Astrocyte (in vitro differentiated cells and primary cell): Measurements from ENCODE around the gene ZBTB34. TPM values are rescaled to one million over a fixed set of nuclear protein-coding genes. Genes with fewer than 3 reads are reported as not detected.

ENCODE experiments used
- DNase-seq: peaks from one replicate; pipeline ENCODE4 v3.0.0-alpha.2; 2010; ENCODE audit warnings: low read depth
- FAIRE-seq: peaks from 2 replicates; lab custom pipeline; 2011; peaks lifted over from hg19 to GRCh38; lab: Jason Lieb, UNC
- H2AFZ ChIP-seq: 2 replicates; pipeline ENCODE4 v1.6.0; 2012; ENCODE audit warnings: low read depth, low read length, inconsistent platforms
- H3K27ac ChIP-seq: 2 replicates; pipeline ENCODE4 v1.5.1; 2011; ENCODE audit warnings: low read depth, low read length, inconsistent platforms
- H3K27me3 ChIP-seq: 2 replicates; pipeline ENCODE4 v1.6.0; 2011; ENCODE audit warnings: low read length, inconsistent platforms; ENCODE audit not compliant: insufficient read depth
- H3K36me3 ChIP-seq: 2 replicates; pipeline ENCODE4 v1.5.1; 2011; ENCODE audit warnings: low read length, inconsistent platforms; ENCODE audit not compliant: insufficient read depth
- H3K4me1 ChIP-seq: 2 replicates; pipeline ENCODE4 v1.5.1; 2011; ENCODE audit warnings: low read length, inconsistent platforms; ENCODE audit not compliant: insufficient read depth
- H3K4me2 ChIP-seq: 2 replicates; pipeline ENCODE4 v1.6.0; 2012; ENCODE audit warnings: low read length, inconsistent platforms
- H3K4me3 ChIP-seq: 2 replicates; pipeline ENCODE4 v1.5.1; 2011; ENCODE audit warnings: low read depth, mild to moderate bottlenecking, low read length, inconsistent platforms; ENCODE audit not compliant: insufficient read depth
- H3K79me2 ChIP-seq: 2 replicates; pipeline ENCODE4 v1.6.0; 2012; ENCODE audit warnings: mild to moderate bottlenecking, low read length, inconsistent platforms; ENCODE audit not compliant: insufficient read depth
- H3K9ac ChIP-seq: 2 replicates; pipeline ENCODE4 v1.6.0; 2012; ENCODE audit warnings: mild to moderate bottlenecking, low read length, inconsistent platforms
- H3K9me3 ChIP-seq: 2 replicates; pipeline ENCODE4 v1.5.1; 2012; ENCODE audit warnings: low read depth, mild to moderate bottlenecking, low read length, inconsistent platforms; ENCODE audit not compliant: insufficient read depth
- H4K20me1 ChIP-seq: 2 replicates; pipeline ENCODE4 v1.6.0; 2012; ENCODE audit warnings: low read length, inconsistent platforms; ENCODE audit not compliant: insufficient read depth
- H3K27ac Mint-ChIP-seq: one replicate; pipeline ENCODE4 v1.8.0; 2021; ENCODE audit warnings: mild to moderate bottlenecking, mixed read lengths; ENCODE audit not compliant: unreplicated experiment
- H3K27me3 Mint-ChIP-seq: one replicate; pipeline ENCODE4 v1.8.0; 2021; ENCODE audit warnings: low read depth, mixed read lengths; ENCODE audit not compliant: unreplicated experiment
- H3K36me3 Mint-ChIP-seq: one replicate; pipeline ENCODE4 v1.8.0; 2021; ENCODE audit warnings: low read depth, mixed read lengths; ENCODE audit not compliant: unreplicated experiment
- H3K4me1 Mint-ChIP-seq: one replicate; pipeline ENCODE4 v1.8.0; 2021; ENCODE audit warnings: low read depth, mixed read lengths; ENCODE audit not compliant: unreplicated experiment
- H3K4me3 Mint-ChIP-seq: one replicate; pipeline ENCODE4 v1.8.0; 2021; ENCODE audit warnings: mild to moderate bottlenecking, moderate library complexity, mixed read lengths; ENCODE audit not compliant: unreplicated experiment
- H3K9me3 Mint-ChIP-seq: one replicate; pipeline ENCODE4 v1.8.0; 2021; ENCODE audit warnings: mild to moderate bottlenecking, mixed read lengths; ENCODE audit not compliant: unreplicated experiment
- EZH2 ChIP-seq: IDR thresholded peaks from 2 replicates; pipeline ENCODE4 v1.6.1; 2012; ENCODE audit warnings: mild to moderate bottlenecking, low read length, inconsistent platforms; ENCODE audit not compliant: insufficient read depth
- total RNA-seq: library from RNA; stranded (reverse); gene quantifications from 2 replicates; pipeline ENCODE4 v1.2.1, GENCODE V29; 2021
- TF ChIP-seq, protein P1 (sequence below): IDR thresholded peaks from 2 replicates; pipeline ENCODE4 v1.5.1; 2011; ENCODE audit warnings: low read depth, mild to moderate bottlenecking, inconsistent platforms, low read length, moderate library complexity; ENCODE audit not compliant: insufficient read depth

Gene ZBTB34
- total RNA-seq, 1 donor from 2014 or later = 14.7 TPM

DNA sequence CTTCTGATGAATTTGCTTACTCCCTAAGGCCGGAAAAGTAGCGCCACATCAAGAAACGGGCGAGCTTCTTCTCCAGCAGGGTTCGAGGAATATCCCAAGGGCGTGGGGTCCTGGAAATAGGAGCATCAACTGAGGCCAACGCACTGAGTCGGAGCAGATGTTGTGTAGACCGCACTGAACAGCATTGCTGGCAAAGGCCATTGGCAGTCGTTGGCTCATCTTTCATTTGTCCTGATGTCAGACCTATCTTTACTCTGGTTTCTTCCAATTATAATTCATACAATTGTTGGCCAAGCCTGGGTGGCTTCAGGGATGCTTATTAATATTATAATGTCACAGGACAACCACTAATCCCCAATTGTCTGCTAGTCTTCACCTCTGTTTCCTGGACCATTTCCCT lies 26.5 kb downstream of the ZBTB34 start:
- Histone ChIP-seq H3K79me2 (no peaks in the 10 kb centered on the region), H3K4me2 (no peak overlapping the region), H2AFZ (no peak overlapping the region), H3K36me3 (peaks cover 4% of the 10 kb centered on the region), H3K4me3 (no peak overlapping the region), H3K27ac (no peak overlapping the region), H3K4me1 (no peaks in the 10 kb centered on the region), H3K27me3 (no peaks in the 10 kb centered on the region), H3K9ac (no peak overlapping the region), H3K9me3 (no peaks in the 10 kb centered on the region), H4K20me1 (peaks cover 34% of the 10 kb centered on the region)
- Mint-ChIP-seq H3K27ac (no peak overlapping the region), H3K36me3 (peaks cover 9% of the 10 kb centered on the region), H3K27me3 (peaks cover 2% of the 10 kb centered on the region), H3K9me3 (no peaks in the 10 kb centered on the region), H3K4me3 (no peak overlapping the region), H3K4me1 (no peaks in the 10 kb centered on the region)
- no peak for TF ChIP-seq EZH2
- TF ChIP-seq, protein P1, sequence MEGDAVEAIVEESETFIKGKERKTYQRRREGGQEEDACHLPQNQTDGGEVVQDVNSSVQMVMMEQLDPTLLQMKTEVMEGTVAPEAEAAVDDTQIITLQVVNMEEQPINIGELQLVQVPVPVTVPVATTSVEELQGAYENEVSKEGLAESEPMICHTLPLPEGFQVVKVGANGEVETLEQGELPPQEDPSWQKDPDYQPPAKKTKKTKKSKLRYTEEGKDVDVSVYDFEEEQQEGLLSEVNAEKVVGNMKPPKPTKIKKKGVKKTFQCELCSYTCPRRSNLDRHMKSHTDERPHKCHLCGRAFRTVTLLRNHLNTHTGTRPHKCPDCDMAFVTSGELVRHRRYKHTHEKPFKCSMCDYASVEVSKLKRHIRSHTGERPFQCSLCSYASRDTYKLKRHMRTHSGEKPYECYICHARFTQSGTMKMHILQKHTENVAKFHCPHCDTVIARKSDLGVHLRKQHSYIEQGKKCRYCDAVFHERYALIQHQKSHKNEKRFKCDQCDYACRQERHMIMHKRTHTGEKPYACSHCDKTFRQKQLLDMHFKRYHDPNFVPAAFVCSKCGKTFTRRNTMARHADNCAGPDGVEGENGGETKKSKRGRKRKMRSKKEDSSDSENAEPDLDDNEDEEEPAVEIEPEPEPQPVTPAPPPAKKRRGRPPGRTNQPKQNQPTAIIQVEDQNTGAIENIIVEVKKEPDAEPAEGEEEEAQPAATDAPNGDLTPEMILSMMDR = no peak
- DNase-seq (no peak), FAIRE-seq (no peak)

DNA sequence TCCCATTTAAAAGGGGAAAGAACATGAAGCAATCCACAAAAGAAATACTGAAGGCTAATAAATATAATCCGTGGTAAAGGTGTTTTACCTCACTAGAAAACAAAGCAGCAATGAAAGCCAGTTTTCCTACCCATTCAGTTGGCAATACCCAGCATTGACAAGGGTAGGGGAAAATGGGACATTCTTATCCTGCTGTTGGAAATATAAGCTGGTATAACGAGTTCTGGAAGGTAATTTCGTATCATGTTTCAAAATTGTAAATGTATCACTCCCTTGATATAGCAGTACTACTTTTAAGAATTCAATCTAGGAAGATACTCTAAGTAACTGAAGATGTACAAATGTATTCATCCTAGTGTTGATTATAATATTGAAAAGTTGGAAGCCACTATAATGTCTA lies 31.2 kb downstream of the ZBTB34 start:
- Mint-ChIP-seq H3K36me3 (peaks cover 2% of the 10 kb centered on the region), H3K4me1 (no peaks in the 10 kb centered on the region), H3K4me3 (no peak overlapping the region), H3K27me3 (peaks cover 2% of the 10 kb centered on the region), H3K27ac (no peak overlapping the region), H3K9me3 (no peaks in the 10 kb centered on the region)
- H3K36me3 ChIP-seq = no peaks in the 10 kb centered on the region
- H2AFZ ChIP-seq = no peak overlapping the region
- DNase-seq = no peak
- H3K4me3 ChIP-seq = no peak overlapping the region
- no peaks in the 10 kb centered on the region for H3K27me3 ChIP-seq
- H3K9me3 ChIP-seq = no peaks in the 10 kb centered on the region
- H3K27ac ChIP-seq = no peak overlapping the region
- H3K4me1 ChIP-seq = no peaks in the 10 kb centered on the region
- peaks cover 2% of the 10 kb centered on the region for H4K20me1 ChIP-seq
- no peak overlapping the region for H3K4me2 ChIP-seq
- TF ChIP-seq EZH2 = no peak
- TF ChIP-seq, protein P1 = no peak
- H3K9ac ChIP-seq = no peak overlapping the region
- H3K79me2 ChIP-seq = no peaks in the 10 kb centered on the region
- FAIRE-seq = no peak

DNA sequence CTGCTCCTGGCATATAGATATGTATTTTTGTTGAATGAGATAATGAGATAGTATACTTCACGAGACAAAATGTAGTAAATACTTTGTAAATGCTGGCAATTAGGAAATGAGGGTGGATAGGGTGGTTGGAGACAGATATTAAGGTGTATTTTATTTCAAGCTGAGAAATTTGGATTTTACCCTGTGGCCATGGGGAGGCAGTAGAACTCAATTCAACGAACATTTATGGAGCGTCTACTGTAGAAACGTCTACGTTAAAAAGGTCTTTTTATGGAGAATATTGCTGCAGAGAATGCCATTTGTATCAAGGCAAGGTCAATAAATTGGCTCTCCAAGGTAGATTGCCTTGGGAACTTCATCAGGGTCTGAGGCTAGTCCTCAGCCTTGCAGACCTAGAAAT lies 32.6 kb downstream of the ZBTB34 start:
- H3K9ac ChIP-seq = no peak overlapping the region
- H3K27ac Mint-ChIP-seq = no peak overlapping the region
- H3K36me3 ChIP-seq = no peaks in the 10 kb centered on the region
- DNase-seq (no peak), FAIRE-seq (no peak)
- peaks cover 7% of the 10 kb centered on the region for H3K27me3 Mint-ChIP-seq
- no peak overlapping the region for H3K4me2 ChIP-seq
- H3K4me1 Mint-ChIP-seq = no peaks in the 10 kb centered on the region
- H3K4me3 Mint-ChIP-seq = no peak overlapping the region
- no peak for TF ChIP-seq EZH2
- TF ChIP-seq, protein P1 = peak; percentile 14
- no peak overlapping the region for H2AFZ ChIP-seq
- no peaks in the 10 kb centered on the region for H3K9me3 ChIP-seq
- no peaks in the 10 kb centered on the region for H3K4me1 ChIP-seq
- no peak overlapping the region for H3K4me3 ChIP-seq
- H3K27ac ChIP-seq = no peak overlapping the region
- H3K79me2 ChIP-seq = no peaks in the 10 kb centered on the region
- no peaks in the 10 kb centered on the region for H4K20me1 ChIP-seq
- no peaks in the 10 kb centered on the region for H3K27me3 ChIP-seq
- H3K9me3 Mint-ChIP-seq = no peaks in the 10 kb centered on the region
- no peaks in the 10 kb centered on the region for H3K36me3 Mint-ChIP-seq
